Measurements from ENCODE around the gene MTA2.
A peak's percentile ranks its signal among the peaks of the same experiment; 100 is the strongest.
"Not testable (repeated sequence)": the region's sequence is repeated elsewhere in the genome, so short reads cannot be mapped to it uniquely, and the experiment has no call there.

The MTA2 gene

GRCh38 chr11:62566247-62566646 lies 35.4 kb downstream of the MTA2 start:
- DNase-seq (ENCODE audit: low read depth, low spot score): no peak

GRCh38 chr11:62565100-62565802 lies 36.4 kb downstream of the MTA2 start:
- no peak for DNase-seq (ENCODE audit: low read depth, low spot score)

GRCh38 chr11:62561677-62562230 lies 39.9 kb downstream of the MTA2 start:
- DNase-seq (ENCODE audit: low read depth, low spot score): not testable (repeated sequence)

GRCh38 chr11:62560566-62561103 lies 41.0 kb downstream of the MTA2 start:
- DNase-seq (ENCODE audit: low read depth, low spot score): peak; percentile 89

GRCh38 chr11:62559626-62560025 lies 42.0 kb downstream of the MTA2 start:
- not testable (repeated sequence) for DNase-seq (ENCODE audit: low read depth, low spot score)

- DNase-seq (ENCODE audit: low read depth, low spot score): no peak
These were observed 42.5 kb downstream of the MTA2 start for GRCh38 chr11:62559204-62559603.

- no peak for DNase-seq (ENCODE audit: low read depth, low spot score)
These were observed 43.0 kb downstream of the MTA2 start for GRCh38 chr11:62558669-62559068.

GRCh38 chr11:62556875-62557631 lies 44.6 kb downstream of the MTA2 start:
- no peak for DNase-seq (ENCODE audit: low read depth, low spot score)

GRCh38 chr11:62556108-62556874 lies 45.4 kb downstream of the MTA2 start:
- peak; percentile 97 for DNase-seq (ENCODE audit: low read depth, low spot score)

GRCh38 chr11:62555464-62556107 lies 46.1 kb downstream of the MTA2 start:
- DNase-seq (ENCODE audit: low read depth, low spot score): no peak

- no peak for DNase-seq (ENCODE audit: low read depth, low spot score)
These were observed 47.1 kb downstream of the MTA2 start for GRCh38 chr11:62554387-62555167.

- no peak for DNase-seq (ENCODE audit: low read depth, low spot score)
These were observed 47.8 kb downstream of the MTA2 start for GRCh38 chr11:62553839-62554361.

- DNase-seq (ENCODE audit: low read depth, low spot score): no peak
These were observed 48.4 kb downstream of the MTA2 start for GRCh38 chr11:62553080-62553838.

GRCh38 chr11:62552485-62553079 lies 49.1 kb downstream of the MTA2 start:
- no peak for DNase-seq (ENCODE audit: low read depth, low spot score)

GRCh38 chr11:62550478-62550877 lies 51.2 kb downstream of the MTA2 start:
- not testable (repeated sequence) for DNase-seq (ENCODE audit: low read depth, low spot score)

GRCh38 chr11:62548545-62549335 lies 52.9 kb downstream of the MTA2 start:
- DNase-seq (ENCODE audit: low read depth, low spot score): no peak

GRCh38 chr11:62547691-62548281 lies 53.9 kb downstream of the MTA2 start:
- no peak for DNase-seq (ENCODE audit: low read depth, low spot score)

Data from smooth muscle cell of the brain vasculature (primary cell).